Ovary (tissue), 9 donors: Measurements from ENCODE around the gene ABHD18. TPM values are rescaled to one million over a fixed set of nuclear protein-coding genes. Genes with fewer than 3 reads are reported as not detected.
A peak's percentile ranks its signal among the peaks of the same experiment; 100 is the strongest.
"Not testable (repeated sequence)": the region's sequence is repeated elsewhere in the genome, so short reads cannot be mapped to it uniquely, and the experiment has no call there.

Experiments used
- DNase-seq, 5 donors: peaks; one replicate each; pipeline ENCODE4 v3.0.0-alpha.2; 2019 to 2020
- H3K27ac ChIP-seq, 2 donors: fragments of 200-600 bp; one replicate each; pipeline versions ENCODE4 v1.5.1 to v1.8.0; 2019 to 2022
- H3K27me3 ChIP-seq: fragments of 200-600 bp; one replicate; pipeline ENCODE4 v1.8.0; 2022
- H3K36me3 ChIP-seq: fragments of 200-600 bp; sonication (generic); one replicate; pipeline ENCODE4 v1.5.1; 2019
- H3K4me1 ChIP-seq: one replicate; pipeline ENCODE4 v1.8.1; 2013; ENCODE audit warnings: mild to moderate bottlenecking, moderate library complexity; ENCODE audit not compliant: insufficient read depth
- H3K4me3 ChIP-seq: fragments of 200-600 bp; sonication (generic); one replicate; pipeline ENCODE4 v1.5.1; 2017
- H3K9me3 ChIP-seq, 2 donors: fragments of 200-600 bp in 1 of 2; sonication (generic) in 1 of 2; one replicate each; pipeline versions ENCODE4 v1.5.1 to v1.8.1; 2013 to 2019; ENCODE audit warnings: mild to moderate bottlenecking in 1 of 2, moderate library complexity in 1 of 2
- CTCF ChIP-seq, 3 donors: fragments of 450-650 bp in 2 of 3; fragments of 200-600 bp in 1 of 3; IDR thresholded peaks; one replicate each; pipeline versions ENCODE4 v1.5.1 to v1.8.0; 2016 to 2022; ENCODE audit warnings: antibody characterized with exemption in 3 of 3, mild to moderate bottlenecking in 1 of 3
- EP300 ChIP-seq: sonication (generic); formaldehyde crosslinking; IDR thresholded peaks from one replicate; pipeline ENCODE4 v1.6.1; 2017; ENCODE audit warnings: antibody characterized with exemption
- POLR2A ChIP-seq: fragments of 450-650 bp; IDR thresholded peaks from one replicate; pipeline ENCODE4 v1.6.1; 2017; ENCODE audit warnings: antibody characterized with exemption, mild to moderate bottlenecking, moderate library complexity
- WGBS, 3 donors: extraction: QIAGEN DNeasy Blood & Tissue Kit in 1 of 3; methylation state at CpG; one replicate each; pipeline versions ENCODE4 v1.1.5 to v1.1.7; 2013 to 2017; 5-methylcytosine and 5-hydroxymethylcytosine counted together
- intact Hi-C, 4 donors: fragments of 100-400 bp; cut with DNase I; formaldehyde crosslinking; loops; one replicate each; pipeline versions ENCODE4 v1.11.0 to v1.15.1; 2022 to 2023
- polyA plus RNA-seq, 2 donors: library from polyadenylated mRNA; stranded (reverse); fragments of 200-250 nt in 1 of 2; fragments of 350-450 nt in 1 of 2; fragmentation: Illumina TruSeq in 1 of 2; extraction: RNeasy Lipid Tissue Mini Kit (QIAGEN cat#74804) in 1 of 2; gene quantifications; one replicate each; pipeline ENCODE4 v1.2.3, GENCODE V29; 2013 to 2014
- total RNA-seq, 7 donors: library from RNA; depleted of rRNA in 2 of 7; stranded (reverse); fragments of >200 nt in 2 of 7; fragmentation: NEBNext Ultra II Directional in 3 of 7; extraction: Animal tissue kit (Norgen Biotek cat#: 25700) in 3 of 7; gene quantifications; one replicate each; pipeline versions ENCODE4 v1.1.0 to v1.2.4, GENCODE V29; 2016 to 2023
- donor health status: DM: no; HTN: no; CAD: no; lungs with moderate emphysema.
- donor health status: DM: no; HTN: no; CAD: no.
- donor health status: Bipolar disorder and iron deficiency.
- donor health status: DM: yes; HTN: yes; CAD: no.
- donor health status: DM: no; HTN: no; CAD: no.
- donor health status: DM: yes; HTN: yes; CAD: no.

ABHD18 gene
- total and polyA plus RNA-seq, 9 donors = 3.5 to 11.3 (median 9.1) TPM

DNA sequence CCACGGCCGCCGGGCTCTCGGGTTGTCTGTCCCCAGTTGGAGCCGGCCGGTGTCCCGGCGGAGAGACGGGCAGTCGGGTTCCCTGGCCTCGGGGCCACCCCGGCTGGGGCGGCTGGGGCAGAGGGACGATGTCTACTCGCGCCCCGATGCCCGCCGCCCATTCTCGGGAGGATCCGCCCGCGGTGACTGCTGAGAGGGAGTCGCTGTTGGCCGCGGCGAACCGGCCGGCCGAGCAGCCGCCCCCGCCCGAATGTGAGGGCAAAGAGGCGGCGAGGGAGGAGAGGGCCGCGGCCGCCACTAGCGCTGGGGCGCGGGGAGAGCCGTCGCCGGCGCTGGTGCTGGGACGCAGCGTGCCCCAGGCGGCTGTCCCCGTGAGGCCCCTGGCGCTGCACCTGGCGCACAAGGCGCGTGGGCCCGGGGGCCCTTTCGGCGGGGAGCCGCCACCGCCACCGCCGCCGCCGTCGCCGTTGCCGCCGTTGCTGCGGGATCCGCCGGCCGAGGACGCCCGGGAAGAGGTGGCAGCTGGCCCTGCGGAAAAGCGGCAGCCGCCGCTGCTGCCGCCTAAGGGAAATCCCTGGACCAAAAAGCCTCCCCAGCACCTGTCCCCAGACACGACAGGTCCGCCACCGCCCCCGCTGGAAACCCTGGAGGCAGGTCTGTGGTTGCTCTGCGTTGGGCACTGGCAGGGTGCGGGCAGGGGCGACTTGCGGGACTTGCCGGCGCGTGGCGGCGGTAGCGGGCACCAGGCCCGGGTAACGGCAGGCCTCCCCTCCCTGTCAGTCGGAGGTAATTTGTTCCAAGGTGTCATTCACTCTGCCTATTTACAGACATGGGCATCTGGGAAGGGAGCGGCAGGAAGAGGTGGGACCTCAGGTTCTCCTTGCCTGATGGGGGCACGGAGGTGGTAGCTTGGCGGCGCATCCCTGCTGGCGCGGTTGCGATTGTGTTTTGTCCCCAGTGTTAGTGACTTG lies 96.6 kb downstream of the ABHD18 start:
- Histone ChIP-seq H3K27me3 (no peaks in the 10 kb centered on the region), H3K4me3 (peak overlapping the region; percentile 77), H3K9me3 (no peaks in the 10 kb centered on the region), H3K27ac (peak overlapping the region; percentile 86 to 94), H3K4me1 (peaks cover 5% of the 10 kb centered on the region), H3K36me3 (no peaks in the 10 kb centered on the region)
- no peak for TF ChIP-seq EP300
- TF ChIP-seq POLR2A = no peak
- TF ChIP-seq CTCF (IDR thresholded peaks at IDR 0.05) = no peak
- DNase-seq = peak; percentile 40 to 72 (median 57)
- WGBS, 3 donors = 0 to 1% (median 0%) methylated on average over 53 to 101 of the region's 101 CpGs
- intact Hi-C loops = loop anchor here in 2 of 4 donors (5.0 to 10.0 kb wide), 2 partner anchors 95 to 753 kb away; partner anchors contain the start of genes ABHD18 (in 1 of the 2) and MFSD8 (in 1 of the 2)

- H3K9me3 ChIP-seq, H3K36me3 ChIP-seq, H3K27me3 ChIP-seq, H3K4me1 ChIP-seq, DNase-seq, H3K4me3 ChIP-seq, H3K27ac ChIP-seq: not testable (repeated sequence)
- intact Hi-C loops = loop anchor here in 1 of 4 donors (10.0 kb wide), 1 partner anchor 748 kb away; no protein-coding TSS in a partner anchor
- 96 to 100% (median 98%) methylated on average over 10 of the region's 10 CpGs for WGBS, 3 donors
Measured at GRCh38 chr4:128066453-128066820, 101.2 kb downstream of the ABHD18 start.

- Histone ChIP-seq H3K36me3 (no peaks in the 10 kb centered on the region), H3K27ac (no peak overlapping the region), H3K27me3 (no peaks in the 10 kb centered on the region), H3K4me3 (no peak overlapping the region), H3K4me1 (no peaks in the 10 kb centered on the region), H3K9me3 (no peaks in the 10 kb centered on the region)
- 88 to 91% (median 90%) methylated on average over 3 of the region's 3 CpGs for WGBS, 3 donors
- intact Hi-C loops = loop anchor here in 1 of 4 donors (10.0 kb wide), 1 partner anchor 746 kb away; no protein-coding TSS in a partner anchor
- no peak for DNase-seq
- no peak for TF ChIP-seq CTCF (IDR thresholded peaks at IDR 0.05)
- no peak for TF ChIP-seq EP300
- TF ChIP-seq POLR2A = no peak
Measured at GRCh38 chr4:128068918-128069317, 103.7 kb downstream of the ABHD18 start.

- no peaks in the 10 kb centered on the region for H3K27me3 ChIP-seq
- no peak overlapping the region for H3K27ac ChIP-seq
- H3K9me3 ChIP-seq = no peaks in the 10 kb centered on the region
- no peaks in the 10 kb centered on the region for H3K4me1 ChIP-seq
- TF ChIP-seq POLR2A (no peak), EP300 (no peak), CTCF (IDR thresholded peaks at IDR 0.05) (no peak)
- 86 to 89% (median 86%) methylated on average over 4 of the region's 4 CpGs for WGBS, 3 donors
- no peaks in the 10 kb centered on the region for H3K36me3 ChIP-seq
- no peak for DNase-seq
- intact Hi-C loops = no loop called here
- no peak overlapping the region for H3K4me3 ChIP-seq
Measured at GRCh38 chr4:128076464-128076863, 111.3 kb downstream of the ABHD18 start.

Other genes starting within 250 kb of the ABHD18 start
- gene SLC25A31, start 235.0 kb upstream of the ABHD18 start, total RNA-seq = not detected
- gene SLC25A31, start 235.0 kb upstream of the ABHD18 start, polyA plus RNA-seq = under 1 TPM in 1 of 2 donors, not detected in 1; 0.12 TPM
- gene HSPA4L, start 183.1 kb upstream of the ABHD18 start, total RNA-seq = 10 to 100 TPM in 2 of 7 donors, 1 to 10 TPM in 5; 2.8 to 12.6 (median 7.7) TPM
- gene HSPA4L, start 183.1 kb upstream of the ABHD18 start, polyA plus RNA-seq = 1 to 10 TPM in 1 of 2 donors, under 1 TPM in 1; 0.63 to 4.2 TPM
- gene PLK4, start 84.5 kb upstream of the ABHD18 start, total RNA-seq = 1 to 10 TPM in 5 of 7 donors, under 1 TPM in 2; 0.48 to 4.4 (median 1.7) TPM
- 1 to 10 TPM; 1.8 to 2.1 TPM for gene PLK4, start 84.5 kb upstream of the ABHD18 start, polyA plus RNA-seq
- gene MFSD8, start 233 bp upstream of the ABHD18 start, total RNA-seq = 10 to 100 TPM; 18.1 to 29.7 (median 25.4) TPM
- gene MFSD8, start 233 bp upstream of the ABHD18 start, polyA plus RNA-seq = 10 to 100 TPM; 11.8 to 13.5 TPM
- 10 to 100 TPM; 15.5 to 27.8 (median 20.3) TPM for gene LARP1B, start 95.9 kb downstream of the ABHD18 start, total RNA-seq
- 1 to 10 TPM; 7.6 to 9.8 TPM for gene LARP1B, start 95.9 kb downstream of the ABHD18 start, polyA plus RNA-seq